Endodermal cell (in vitro differentiated cells): ENCODE measurements around the gene IPO11. TPM values are rescaled to one million over a fixed set of nuclear protein-coding genes. Genes with fewer than 3 reads are reported as not detected.

Source experiments
- DNase-seq: peaks from one replicate; pipeline ENCODE4 v3.0.0-alpha.2; 2017
- H3K27ac ChIP-seq: 2 replicates; pipeline ENCODE4 v1.5.1; 2013; ENCODE audit warnings: mild to moderate bottlenecking, low read depth, low read length, moderate library complexity
- H3K27me3 ChIP-seq: 2 replicates; pipeline ENCODE4 v1.6.1; 2013; ENCODE audit warnings: mild to moderate bottlenecking, low read length, moderate library complexity; ENCODE audit not compliant: insufficient read depth, control insufficient read depth, poor library complexity, severe bottlenecking
- H3K36me3 ChIP-seq: 2 replicates; pipeline ENCODE4 v1.7.0; 2013; ENCODE audit warnings: mild to moderate bottlenecking, low read length, moderate library complexity; ENCODE audit not compliant: control insufficient read depth, insufficient read depth
- H3K4me1 ChIP-seq: one replicate; pipeline ENCODE4 v1.7.0; 2013; ENCODE audit warnings: low read length; ENCODE audit not compliant: control insufficient read depth, insufficient read depth
- H3K4me3 ChIP-seq: 2 replicates; pipeline ENCODE4 v1.5.1; 2013; ENCODE audit warnings: mild to moderate bottlenecking, low read length, moderate library complexity
- H3K9ac ChIP-seq: 2 replicates; pipeline ENCODE4 v1.6.1; 2013; ENCODE audit warnings: mild to moderate bottlenecking, low read length, moderate library complexity; ENCODE audit not compliant: poor library complexity, severe bottlenecking; ENCODE audit errors: extremely low read depth
- H3K9me3 ChIP-seq: 2 replicates; pipeline ENCODE4 v1.6.1; 2013; ENCODE audit warnings: mild to moderate bottlenecking, low read length, moderate library complexity; ENCODE audit not compliant: control insufficient read depth
- H3K27ac Mint-ChIP-seq: 2 replicates; pipeline ENCODE4 v1.8.0; 2020; ENCODE audit warnings: mixed read lengths
- H3K27me3 Mint-ChIP-seq: 2 replicates; pipeline ENCODE4 v1.8.0; 2021; ENCODE audit warnings: mild to moderate bottlenecking, mixed read lengths; ENCODE audit not compliant: insufficient read depth
- H3K36me3 Mint-ChIP-seq: 2 replicates; pipeline ENCODE4 v1.8.0; 2020; ENCODE audit warnings: low read depth, mixed read lengths
- H3K4me1 Mint-ChIP-seq: 2 replicates; pipeline ENCODE4 v1.8.0; 2020; ENCODE audit warnings: mixed read lengths
- H3K4me3 Mint-ChIP-seq: 2 replicates; pipeline ENCODE4 v1.8.0; 2020; ENCODE audit warnings: mild to moderate bottlenecking, moderate library complexity, mixed read lengths
- H3K9me3 Mint-ChIP-seq: 2 replicates; pipeline ENCODE4 v1.8.0; 2020; ENCODE audit warnings: mild to moderate bottlenecking, mixed read lengths
- CTCF ChIP-seq: fragments of 200-600 bp; sonication (generic); conservative IDR thresholded peaks from 2 replicates; pipeline ENCODE4 v1.5.0; 2021; ENCODE audit warnings: antibody characterized with exemption, mild to moderate bottlenecking
- WGBS, 2 experiments: methylation state at CpG; one replicate each; pipeline versions ENCODE4 v1.1.5 to v1.1.7; 2013; ENCODE audit warnings: missing lambda C conversion rate in 2 of 2, mixed read lengths in 1 of 2; ENCODE audit not compliant: insufficient coverage in 1 of 2, insufficient read length in 1 of 2; 5-methylcytosine and 5-hydroxymethylcytosine counted together
- total RNA-seq, 2 donors: library from RNA; stranded (reverse); fragmentation: NEBNext Ultra II Directional in 1 of 2; extraction: Animal tissue kit (Norgen Biotek cat#: 25700) in 1 of 2; gene quantifications; 2 replicates in 1 of 2; 3 replicates in 1 of 2; pipeline ENCODE4 v1.2.1, GENCODE V29; 2021

IPO11 gene
- total RNA-seq, 2 donors from 2014 or later = 51.6 to 55.8 TPM

DNA sequence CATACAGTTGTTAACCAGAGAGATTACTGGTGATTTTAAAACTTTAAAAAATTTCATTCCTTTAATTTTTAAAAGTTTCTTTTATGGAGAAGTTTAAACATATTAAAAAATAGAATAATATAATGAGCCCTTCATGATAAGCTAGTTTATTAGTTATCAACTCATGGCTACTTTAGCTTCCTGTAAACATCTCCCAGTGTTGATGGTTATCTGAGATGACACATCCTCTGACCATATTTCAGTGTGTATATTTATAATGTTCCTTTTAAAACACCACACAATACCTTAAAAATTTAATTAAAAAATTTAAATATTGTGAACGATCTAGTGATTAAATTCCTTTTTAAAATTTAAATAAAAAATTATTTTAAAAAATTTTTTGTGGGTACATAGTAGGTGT lies 74.1 kb downstream of the IPO11 start:
- Histone ChIP-seq H3K27me3 (no peaks in the 10 kb centered on the region), H3K36me3 (peaks cover 45% of the 10 kb centered on the region), H3K9me3 (no peaks in the 10 kb centered on the region), H3K4me1 (no peaks in the 10 kb centered on the region), H3K27ac (no peak overlapping the region), H3K4me3 (no peak overlapping the region), H3K9ac (no peak overlapping the region)
- Mint-ChIP-seq H3K27ac (no peak overlapping the region), H3K4me1 (peaks cover 3% of the 10 kb centered on the region), H3K4me3 (no peak overlapping the region), H3K9me3 (no peaks in the 10 kb centered on the region), H3K27me3 (no peaks in the 10 kb centered on the region), H3K36me3 (peaks cover 38% of the 10 kb centered on the region)
- no peak for TF ChIP-seq CTCF
- no peak for DNase-seq
- WGBS, 2 experiments = no CpG with 5 or more reads among the region's 1 CpG

DNA sequence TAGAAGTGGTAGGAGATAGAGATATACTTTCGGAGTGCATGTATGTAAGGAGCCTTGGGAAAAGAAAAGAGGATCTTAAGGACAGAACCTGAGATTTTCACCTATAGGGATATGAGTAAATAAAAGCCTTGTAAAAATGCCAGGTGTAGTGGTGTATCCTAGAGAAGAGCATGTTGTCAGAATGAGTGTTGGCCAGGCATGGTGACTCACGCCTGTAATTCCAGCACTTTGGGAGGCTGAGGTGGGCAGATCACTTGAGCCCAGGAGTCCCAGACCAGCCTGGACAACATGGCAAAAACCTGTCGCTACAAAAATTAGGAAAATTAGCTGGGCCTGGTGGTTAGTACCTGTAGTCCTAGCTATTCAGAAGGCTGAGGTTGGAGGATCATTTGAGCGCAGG lies 76.0 kb downstream of the IPO11 start:
- H3K27me3 Mint-ChIP-seq = no peaks in the 10 kb centered on the region
- 64 to 68% methylated on average over 4 of the region's 4 CpGs for WGBS, 2 experiments
- DNase-seq = no peak
- H3K9ac ChIP-seq = no peak overlapping the region
- no peaks in the 10 kb centered on the region for H3K9me3 Mint-ChIP-seq
- no peaks in the 10 kb centered on the region for H3K9me3 ChIP-seq
- no peaks in the 10 kb centered on the region for H3K4me1 ChIP-seq
- H3K27ac Mint-ChIP-seq = no peak overlapping the region
- no peak overlapping the region for H3K4me3 ChIP-seq
- peaks cover 45% of the 10 kb centered on the region for H3K36me3 ChIP-seq
- peaks cover 42% of the 10 kb centered on the region for H3K36me3 Mint-ChIP-seq
- H3K27me3 ChIP-seq = no peaks in the 10 kb centered on the region
- no peak for TF ChIP-seq CTCF
- no peak overlapping the region for H3K4me3 Mint-ChIP-seq
- H3K4me1 Mint-ChIP-seq = no peaks in the 10 kb centered on the region
- no peak overlapping the region for H3K27ac ChIP-seq

DNA sequence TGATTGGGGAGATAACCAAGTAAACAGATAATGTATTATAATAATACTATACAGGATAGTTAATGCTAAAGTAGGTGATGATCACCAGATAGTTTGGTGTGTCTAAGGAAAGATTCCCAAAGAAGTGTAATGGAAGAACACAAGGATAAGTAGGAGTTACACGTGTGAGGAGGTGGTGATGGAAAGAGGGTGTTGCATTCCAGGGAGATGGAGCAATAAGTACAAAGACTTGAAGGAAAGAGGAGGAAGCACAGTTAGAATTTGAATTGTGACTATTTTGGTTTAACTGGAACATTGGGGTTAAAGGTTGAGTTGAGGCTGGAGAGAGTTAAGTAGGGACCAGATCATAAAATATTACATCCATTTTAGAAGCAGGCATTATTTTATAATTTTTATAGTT lies 76.9 kb downstream of the IPO11 start:
- Histone ChIP-seq H3K9ac (no peak overlapping the region), H3K27ac (no peak overlapping the region), H3K4me1 (no peaks in the 10 kb centered on the region), H3K36me3 (peaks cover 39% of the 10 kb centered on the region), H3K4me3 (no peak overlapping the region), H3K27me3 (no peaks in the 10 kb centered on the region), H3K9me3 (no peaks in the 10 kb centered on the region)
- no peaks in the 10 kb centered on the region for H3K4me1 Mint-ChIP-seq
- no peaks in the 10 kb centered on the region for H3K9me3 Mint-ChIP-seq
- no peak overlapping the region for H3K27ac Mint-ChIP-seq
- DNase-seq = no peak
- H3K36me3 Mint-ChIP-seq = peaks cover 35% of the 10 kb centered on the region
- WGBS, 2 experiments = 77 to 89% methylated on average over 1 of the region's 1 CpG
- TF ChIP-seq CTCF = no peak
- no peaks in the 10 kb centered on the region for H3K27me3 Mint-ChIP-seq
- H3K4me3 Mint-ChIP-seq = no peak overlapping the region
